Measurements from ENCODE around the gene C10orf53.

Gene C10orf53, protein sequence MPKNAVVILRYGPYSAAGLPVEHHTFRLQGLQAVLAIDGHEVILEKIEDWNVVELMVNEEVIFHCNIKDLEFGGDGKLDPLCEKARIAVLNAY

DNA sequence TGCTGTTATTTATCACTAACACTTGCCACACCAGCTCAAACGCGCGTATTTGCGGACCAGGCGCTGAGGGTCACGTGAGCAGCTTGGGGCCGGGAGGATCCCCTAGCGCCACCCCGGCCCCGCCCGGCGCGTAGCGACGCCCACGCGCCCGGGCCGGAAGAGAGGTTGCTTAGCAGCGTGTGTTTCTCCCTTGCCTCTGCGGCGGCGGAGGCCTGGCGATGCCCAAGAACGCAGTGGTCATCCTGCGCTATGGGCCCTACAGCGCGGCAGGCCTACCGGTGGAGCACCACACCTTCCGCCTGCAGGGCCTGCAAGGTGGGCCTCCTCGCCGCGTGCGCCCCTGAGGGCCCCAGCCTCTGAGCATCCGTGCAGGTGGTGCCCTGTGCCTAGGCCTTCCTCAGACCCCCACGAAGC lies at the start of gene C10orf53:
C10orf53 (plus strand) TSS at position 172 of the 414 bp plus-strand sequence; CDS start at position 219, 47 bp downstream.
- DNase-seq: no peak

DNA sequence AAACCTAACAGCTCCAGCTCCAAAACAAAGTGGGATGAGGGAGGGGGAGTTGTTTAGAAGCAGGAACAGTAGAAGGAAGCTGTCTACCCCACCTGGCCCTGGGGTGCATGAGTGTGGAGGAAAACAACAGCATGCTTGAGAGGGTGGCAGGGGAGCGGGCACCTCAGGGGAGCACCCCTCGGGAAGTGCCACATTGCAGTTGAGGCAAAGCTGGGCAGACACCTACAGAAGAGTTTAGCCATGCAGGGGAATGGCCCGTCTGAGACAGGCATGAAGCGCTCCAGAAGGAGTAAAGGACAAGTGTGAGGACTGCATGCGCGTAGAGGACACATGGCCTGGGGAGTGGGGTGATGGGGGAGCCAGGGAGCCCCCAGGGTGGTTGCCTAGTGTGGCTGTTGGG lies 47.5 kb upstream of the C10orf53 start:
- no peak for DNase-seq

DNA sequence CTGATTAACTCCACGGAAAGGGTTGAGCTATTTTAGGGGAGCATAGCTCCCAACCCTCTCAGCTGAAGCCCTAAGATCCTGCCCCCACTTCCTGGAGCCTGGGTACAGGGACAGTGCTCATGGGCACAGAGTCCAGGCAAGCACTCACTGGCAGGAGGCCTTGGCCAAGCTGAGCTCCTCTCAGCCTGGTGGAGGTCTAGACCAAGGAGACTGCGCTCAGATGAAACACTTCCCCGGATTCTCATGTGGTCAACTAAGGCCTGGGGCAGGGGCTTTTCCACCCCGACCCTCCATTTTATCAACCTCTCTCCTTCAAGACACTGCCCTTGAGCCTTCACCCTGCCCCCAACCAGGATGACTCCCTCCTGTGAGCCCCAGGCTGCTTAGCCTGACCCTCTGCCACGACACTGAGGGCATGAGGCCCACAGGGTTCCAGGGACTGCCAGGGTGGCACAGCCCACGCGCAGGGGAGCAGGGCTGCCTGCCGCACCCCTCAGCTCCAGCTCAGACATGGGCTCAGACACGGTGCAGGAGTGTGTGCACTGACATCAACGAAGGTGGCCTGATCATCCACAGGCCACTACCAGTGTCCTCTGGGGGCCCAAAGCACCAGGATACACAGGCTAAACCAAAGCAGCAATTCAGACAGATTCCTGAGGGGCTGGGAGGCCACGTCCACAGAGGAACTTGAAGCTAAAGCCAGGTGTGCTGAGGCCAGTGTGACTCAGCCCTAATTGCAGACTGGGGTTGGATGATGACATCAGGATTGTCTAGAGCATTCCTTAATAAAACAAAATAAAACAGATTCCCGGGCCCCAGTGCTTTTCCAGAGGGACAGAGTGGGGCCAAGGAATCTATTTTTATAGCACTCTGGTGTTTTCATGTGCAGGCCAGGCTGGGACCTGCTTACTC lies 46.8 kb upstream of the C10orf53 start:
- DNase-seq: no peak

DNA sequence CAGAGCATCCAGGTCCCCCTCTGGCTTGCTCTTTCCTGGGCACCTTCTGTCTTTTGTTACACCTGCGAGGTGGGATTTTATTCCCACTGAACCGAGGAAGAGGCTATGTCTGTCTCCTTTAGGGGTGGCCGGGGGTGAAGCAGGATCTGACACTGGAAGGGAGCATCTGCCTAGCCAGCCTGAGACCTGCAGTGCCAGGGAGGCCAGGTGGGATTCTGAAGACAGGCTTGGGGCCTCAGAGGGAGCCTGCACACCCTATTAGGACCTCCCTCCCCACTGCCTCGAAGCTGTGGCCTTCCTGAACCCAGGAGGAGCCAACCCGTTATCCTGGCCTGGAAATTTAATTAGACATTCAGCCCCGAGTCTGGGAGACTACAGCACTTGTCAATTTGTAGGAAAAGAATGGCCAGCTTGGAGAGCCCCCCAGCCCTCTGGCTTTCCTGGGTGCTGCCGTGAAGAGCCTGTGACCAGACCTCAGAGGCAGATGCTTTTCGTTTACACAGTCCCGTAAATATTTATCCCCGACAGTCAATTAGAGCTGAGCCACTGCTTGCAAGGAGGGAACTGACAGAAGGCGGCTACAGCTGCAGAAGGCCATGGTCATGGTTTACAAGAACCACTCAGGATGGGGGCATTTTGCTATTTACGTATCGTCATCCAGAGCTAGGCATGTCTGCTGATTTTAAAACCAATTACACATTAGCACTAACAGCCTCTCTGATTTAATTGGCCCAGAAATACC lies 46.0 kb upstream of the C10orf53 start:
- no peak for DNase-seq

DNA sequence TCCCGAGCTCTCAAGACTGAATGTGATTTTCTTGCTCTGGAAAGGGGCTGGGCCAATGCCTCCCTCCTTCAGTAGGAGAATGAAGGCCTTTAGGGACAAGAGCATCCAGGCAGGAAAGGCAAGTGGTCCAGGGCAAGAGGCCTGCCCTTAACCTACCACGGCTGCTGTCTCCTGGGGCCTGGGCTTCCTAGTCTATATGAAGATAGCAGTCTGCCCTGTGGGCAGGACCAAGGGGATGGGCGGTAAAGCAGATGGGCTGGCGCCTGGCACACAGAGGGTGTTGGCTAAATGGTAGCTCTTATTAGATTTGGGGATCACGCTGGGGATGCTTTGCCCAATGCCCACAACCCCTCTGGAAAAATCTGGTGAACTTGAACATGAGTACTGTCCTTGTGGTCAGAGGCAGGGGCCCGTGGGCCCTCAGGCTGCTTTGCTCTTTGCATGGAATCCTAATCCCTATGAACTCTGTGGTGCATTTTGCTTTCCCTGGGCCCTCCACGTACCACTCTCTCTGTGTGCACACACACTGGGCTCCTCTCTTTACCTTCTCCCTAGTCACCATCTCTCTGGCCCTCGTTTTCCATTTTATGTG lies 45.3 kb upstream of the C10orf53 start:
- DNase-seq: no peak

DNA sequence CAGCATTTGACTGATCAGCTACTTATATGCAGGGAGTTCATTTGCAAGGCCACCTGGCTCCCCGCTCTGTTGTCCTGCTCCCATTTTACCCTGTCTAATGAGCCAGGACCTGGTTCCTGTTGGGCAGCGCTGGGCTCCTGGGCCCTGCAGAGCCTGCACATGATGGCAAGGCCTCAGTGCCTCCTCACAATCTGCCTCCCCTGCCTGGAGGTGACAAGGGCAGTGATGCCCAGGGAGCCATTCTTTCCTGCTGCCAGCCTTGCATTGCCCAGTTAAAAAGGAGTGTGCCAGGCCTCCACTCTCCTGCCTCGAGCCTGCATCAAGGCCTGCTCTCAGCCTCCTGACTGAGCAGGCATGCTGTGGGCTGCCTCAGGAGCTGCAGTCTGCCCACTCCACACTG lies 37.1 kb upstream of the C10orf53 start:
- no peak for DNase-seq

DNA sequence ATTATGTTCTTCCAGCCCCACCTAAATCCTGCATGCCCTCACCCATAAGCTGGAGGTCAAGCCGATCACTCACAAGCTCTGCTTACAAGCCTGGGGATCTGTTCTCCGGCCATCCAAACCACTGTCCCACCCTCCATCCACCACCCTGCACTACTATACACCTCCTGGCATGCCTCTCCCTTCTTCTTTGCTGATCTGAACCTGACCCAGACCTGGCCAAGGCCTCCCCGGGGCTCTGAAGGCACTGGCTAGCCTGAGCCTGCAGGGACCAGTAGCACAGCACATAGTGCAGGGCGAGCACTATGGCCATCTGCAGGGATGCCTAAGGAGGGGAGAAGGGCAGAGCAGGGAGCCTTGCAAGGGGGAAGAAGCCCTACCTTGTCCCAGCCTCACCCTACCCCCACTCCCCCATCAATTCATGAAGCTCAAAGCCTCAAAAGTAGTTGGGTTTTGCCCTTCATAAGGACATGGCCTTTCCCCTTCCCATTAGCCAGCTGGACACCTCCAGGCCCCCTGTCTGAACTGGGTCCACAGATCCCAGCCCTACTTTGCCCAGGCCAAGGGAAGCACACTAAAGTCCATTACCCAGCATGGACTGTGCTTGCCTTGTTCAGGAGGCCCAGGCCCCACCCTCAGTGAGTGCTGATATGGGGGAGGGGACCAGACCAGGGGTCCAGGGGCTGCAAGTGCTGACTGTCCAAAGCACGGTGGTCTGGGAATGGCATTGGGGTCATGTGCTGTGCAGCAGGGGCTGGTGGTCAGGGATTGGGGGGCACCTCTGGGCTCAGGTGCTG lies 36.0 kb upstream of the C10orf53 start:
- no peak for DNase-seq

DNA sequence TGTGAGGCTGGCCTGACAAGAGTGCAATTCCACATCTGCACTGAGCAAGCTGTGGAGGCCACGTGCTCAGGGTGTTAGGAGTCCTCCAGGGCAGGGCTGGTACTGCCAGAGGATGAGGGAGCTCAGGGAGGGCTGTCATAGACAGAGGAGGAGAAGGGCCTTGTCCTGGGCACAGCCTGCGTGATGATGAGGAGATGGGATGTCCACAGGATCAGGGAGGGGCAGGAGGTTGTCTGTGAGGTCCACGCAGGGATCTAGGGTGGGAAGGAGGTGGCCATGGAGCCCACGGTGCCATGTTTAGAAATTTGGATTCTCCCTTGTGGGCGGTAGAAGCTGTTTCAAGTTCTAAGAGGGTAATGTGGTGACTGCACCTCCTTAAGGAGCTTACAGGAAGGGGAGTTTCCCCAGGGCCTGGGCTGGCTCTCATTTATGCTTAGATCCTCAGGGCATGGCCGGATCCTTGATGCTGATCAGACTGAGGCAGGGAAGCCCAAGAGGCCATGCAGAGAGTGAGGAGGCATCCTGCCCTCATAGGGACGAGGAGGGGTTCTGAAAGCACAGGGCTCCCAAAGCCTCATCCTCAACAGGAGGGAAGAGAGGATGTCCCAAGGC lies 35.3 kb upstream of the C10orf53 start:
- no peak for DNase-seq

DNA sequence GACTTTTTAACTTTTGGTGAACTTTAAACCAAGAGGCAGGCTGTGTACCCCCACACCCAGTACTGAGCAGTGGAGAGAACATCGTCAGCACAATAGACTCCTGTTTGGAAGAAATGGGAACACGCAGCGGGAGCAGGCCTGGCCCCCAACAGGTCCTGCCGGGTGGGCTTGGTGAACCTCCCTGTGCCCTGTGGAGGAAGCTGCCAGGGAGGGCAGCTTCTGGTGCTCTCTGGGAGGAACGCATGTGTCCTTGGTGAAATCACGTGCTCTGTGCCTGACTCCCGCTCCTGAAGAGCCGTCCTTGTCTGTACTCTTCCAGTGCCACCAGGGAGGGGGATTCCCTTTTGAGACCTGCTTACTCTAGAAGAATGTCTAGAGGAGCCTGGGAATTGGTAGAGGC lies 34.0 kb upstream of the C10orf53 start:
- DNase-seq: no peak

DNA sequence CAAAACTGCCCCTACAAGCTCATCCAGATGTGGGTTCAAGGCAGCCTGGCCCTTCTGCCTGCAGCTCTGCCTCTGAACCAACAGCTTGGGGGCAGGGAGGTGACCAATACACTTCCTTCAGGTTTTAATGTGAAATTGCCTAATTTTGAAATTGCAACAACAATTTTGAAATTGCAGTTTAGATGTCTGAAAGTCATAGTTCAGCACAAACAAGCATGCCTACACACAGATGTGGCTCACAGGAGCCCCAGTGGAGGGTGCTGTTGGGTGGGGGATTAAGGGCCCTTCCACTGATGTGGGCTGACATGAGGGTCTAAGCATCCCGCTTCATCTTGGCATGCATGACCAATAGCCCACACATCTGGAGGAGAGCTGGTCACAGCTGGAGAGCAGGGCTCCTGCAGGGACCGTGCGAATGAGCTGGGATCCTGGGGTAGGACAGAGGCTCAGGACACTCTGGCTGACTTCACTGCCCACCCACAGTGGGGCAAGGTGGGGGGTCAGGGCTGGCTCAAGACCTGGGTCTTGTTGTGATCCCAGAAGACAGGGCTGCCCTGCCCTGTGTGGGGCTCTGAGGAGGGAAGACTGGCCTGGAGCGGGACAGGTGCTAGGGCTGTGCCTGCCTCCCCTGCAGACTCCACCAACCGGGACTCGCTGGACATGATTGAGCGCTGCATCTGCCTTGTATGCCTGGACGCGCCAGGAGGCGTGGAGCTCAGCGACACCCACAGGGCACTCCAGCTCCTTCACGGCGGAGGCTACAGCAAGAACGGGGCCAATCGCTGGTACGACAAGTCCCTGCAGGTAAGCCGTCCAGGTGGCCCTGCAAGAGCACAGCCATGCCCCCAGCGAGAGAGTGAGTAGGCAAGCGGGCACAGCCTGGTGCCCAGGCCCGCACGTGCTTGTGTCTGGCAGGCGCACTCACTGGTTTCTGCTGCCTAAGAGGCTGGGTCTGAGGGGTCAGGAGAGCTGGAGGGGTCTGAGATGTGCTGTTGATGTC lies 33.3 kb upstream of the C10orf53 start:
- no peak for DNase-seq

DNA sequence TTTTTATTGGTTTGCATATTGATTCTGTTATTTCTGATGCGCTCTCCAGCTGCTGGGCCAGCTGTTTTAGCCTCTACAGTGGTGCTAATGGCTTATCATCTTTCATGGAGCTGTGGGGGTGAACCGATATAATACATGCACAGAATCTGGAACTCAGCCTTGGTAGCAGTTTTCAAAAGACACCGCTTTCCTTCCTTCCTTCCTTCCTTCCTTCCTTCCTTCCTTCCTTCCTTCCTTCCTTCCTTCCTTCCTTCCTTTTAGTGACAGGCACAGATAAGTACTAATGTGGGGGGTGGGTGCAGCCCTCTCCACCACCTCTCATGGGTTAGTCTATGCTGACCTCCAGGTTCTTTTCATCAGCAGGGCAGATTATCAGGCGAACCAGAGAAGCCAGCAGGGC lies 31.9 kb upstream of the C10orf53 start:
- no peak for DNase-seq

DNA sequence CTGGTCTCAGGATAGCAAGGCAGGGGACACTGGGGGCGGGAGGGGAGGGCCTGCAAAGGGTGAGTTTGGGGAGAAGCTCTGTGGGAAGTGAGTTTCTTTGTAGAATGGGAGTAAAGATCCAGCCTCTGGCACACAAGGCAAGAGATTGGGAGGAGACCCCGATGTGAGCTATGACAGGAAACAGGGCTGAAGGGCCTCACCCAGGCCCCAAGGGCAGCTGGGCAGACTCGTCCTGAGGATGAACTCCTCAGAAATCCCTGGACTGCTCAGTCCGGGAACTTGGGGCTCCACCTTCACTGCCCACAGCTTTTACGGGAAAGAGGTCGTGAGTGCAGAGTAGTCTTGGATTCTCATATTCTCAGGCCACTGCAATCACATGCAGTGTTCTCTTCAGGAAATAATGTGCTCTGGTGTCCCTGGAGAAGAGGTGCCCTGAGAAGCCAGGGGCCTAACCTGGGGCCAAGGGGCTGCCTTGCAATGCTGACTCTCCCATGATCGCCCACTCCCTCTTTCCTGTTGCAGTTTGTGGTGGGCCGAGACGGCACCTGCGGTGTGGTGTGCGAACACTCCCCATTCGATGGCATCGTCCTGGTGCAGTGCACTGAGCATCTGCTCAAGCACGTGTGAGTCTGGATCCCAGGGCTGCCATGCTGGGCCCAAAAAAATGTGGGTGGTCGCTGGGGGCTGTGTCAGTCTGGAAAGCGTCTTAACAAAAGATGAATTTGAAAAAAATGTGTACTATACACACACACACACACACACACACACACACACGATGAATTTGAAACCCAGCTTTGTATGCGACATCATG lies 31.3 kb upstream of the C10orf53 start:
- no peak for DNase-seq

DNA sequence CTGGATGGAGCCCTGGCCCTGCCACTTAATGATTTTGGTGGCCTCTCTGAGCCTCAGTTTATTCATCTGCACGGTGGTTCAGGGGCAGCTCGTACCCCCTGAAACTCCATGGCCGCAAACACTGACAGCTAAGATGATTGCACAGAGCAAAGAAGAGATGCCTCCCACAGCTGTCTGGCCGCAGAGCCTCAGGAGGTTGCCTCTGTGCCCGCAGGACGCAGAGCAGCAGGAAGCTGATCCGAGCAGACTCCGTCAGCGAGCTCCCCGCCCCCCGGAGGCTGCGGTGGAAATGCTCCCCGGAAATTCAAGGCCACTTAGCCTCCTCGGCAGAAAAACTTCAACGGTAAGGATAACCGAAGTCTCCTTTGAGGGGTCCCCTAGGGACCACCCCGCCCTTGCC lies 30.2 kb upstream of the C10orf53 start:
- no peak for DNase-seq

DNA sequence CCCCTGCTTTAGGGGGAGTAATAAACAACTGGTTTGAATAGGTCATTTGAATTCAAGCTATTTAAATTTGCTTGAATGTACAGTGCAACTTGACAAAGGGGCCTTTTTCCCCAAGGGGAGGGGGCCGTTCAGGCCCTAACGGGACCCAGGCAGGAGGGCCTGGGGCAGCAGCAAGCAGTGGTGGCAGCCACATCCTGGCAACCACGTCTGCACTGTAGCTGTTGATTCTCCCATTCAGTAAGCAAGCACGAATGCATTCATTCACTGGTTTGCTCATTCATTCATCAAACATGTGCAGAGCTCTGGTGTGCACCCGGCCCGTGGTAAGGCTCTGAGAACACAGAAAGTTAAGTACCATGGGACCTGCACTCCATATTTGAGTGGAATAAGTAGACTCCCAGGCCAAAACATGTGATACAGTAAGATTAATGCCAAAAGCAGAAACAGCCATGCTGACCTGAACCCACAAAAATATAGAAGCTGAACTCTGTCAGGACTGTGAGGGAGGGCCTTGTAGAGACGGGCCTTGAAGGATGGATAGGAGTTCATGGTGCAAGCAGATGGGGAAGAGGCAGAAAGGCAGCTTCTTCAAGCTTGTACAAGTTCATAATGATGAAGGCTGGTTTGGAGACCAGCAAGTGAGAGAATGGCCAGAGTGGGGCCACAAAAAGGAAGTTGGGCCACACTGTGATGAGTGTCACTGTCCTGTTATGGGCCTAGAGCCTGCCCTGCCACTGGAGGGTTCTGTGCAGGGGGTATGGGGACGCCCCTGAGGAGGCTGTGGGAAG lies 29.3 kb upstream of the C10orf53 start:
- DNase-seq: no peak

DNA sequence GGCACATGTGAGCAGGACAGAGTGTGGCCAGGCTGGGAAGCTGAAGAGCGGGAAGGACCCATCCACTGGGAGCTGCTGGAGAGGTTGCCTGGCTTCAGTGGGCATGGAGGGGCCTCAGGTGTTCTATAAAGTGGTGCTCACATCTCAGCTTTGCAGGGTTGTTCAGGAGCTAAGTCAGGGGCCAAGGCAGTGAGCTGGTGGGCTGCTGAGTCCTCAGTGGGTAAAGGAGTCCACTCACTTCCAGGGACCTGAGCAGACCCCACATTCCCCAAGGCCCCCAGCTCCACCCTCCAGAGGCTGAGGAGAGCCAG lies 28.8 kb upstream of the C10orf53 start:
- no peak for DNase-seq

DNA sequence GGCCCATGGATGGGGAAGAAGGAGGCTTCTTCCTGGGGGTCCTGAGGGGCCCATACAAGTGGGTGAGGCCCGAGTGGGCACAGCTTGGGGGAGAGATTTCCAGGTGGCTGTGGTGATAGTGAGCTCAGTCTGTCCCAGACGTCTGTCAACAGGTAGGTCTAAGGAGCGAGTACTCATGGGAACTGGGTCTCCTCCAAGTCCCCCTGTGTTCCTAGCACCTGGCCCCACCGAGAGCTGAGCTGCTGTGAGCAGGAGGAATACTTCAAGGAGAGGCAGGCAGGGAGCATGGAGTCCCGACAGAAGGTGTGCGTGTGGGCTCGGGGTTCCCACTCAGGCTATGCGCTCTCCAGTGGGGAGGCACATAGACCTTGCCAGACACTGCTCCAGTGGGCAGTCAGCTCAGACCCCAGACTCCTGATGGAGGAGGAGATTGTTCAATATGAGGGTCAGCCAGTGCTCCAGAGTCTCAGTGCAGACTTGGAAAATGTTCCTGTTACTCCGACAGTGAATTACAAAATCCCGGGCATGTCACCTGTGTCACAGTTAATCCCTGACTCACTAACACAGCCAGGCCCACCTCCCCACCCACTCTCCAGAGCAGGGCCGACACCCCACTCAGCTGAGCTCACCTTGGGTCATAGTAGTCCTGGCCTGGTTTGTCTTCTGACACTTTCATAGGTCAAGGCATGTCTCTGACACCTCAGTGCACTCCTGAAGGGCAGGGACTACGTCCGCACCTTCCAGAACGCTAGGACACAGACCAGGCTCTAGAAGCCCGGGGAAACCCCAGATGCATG lies 28.2 kb upstream of the C10orf53 start:
- no peak for DNase-seq

DNA sequence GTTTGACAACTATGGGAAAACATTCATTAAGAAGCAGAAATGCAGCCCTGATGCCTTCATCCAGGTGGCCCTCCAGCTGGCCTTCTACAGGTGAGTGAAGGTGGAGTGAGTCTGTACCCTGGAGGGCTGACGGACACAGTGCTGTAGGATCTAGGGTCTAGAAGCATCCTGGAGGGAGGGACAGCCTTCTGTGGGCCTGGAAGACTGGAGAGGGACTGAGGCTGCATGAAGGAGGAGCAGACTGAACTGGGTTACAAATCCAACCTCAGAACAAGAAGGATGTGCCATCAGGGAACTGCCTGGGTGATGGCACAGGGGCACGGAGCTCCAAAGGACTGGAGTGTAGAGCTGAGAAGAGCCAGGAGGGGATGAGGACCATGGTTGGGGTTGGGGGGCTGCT lies 27.5 kb upstream of the C10orf53 start:
- DNase-seq: no peak
